AG04450 (cell line): ENCODE measurements around the gene RGL3. TPM values are rescaled to one million over a fixed set of nuclear protein-coding genes. Genes with fewer than 3 reads are reported as not detected.

Experiments
- CTCF ChIA-PET: fragments of 300-600, 350-600 bp; formaldehyde crosslinking; extraction: SDS; loops from one replicate; lab custom pipeline; 2022; ENCODE audit warnings: antibody characterized with exemption, inconsistent platforms; lab: Charles Lee
- POLR2A ChIA-PET: fragments of 350-600 bp; formaldehyde crosslinking; extraction: SDS; loops from one replicate; lab custom pipeline; 2021; ENCODE audit warnings: antibody characterized with exemption, inconsistent platforms; lab: Yijun Ruan, JAX
- DNase-seq: peaks from one replicate; pipeline ENCODE4 v3.0.0-alpha.2; 2011; ENCODE audit warnings: low read depth, low spot score
- H3K27ac ChIP-seq: one replicate; pipeline ENCODE4 v1.5.1; 2012; ENCODE audit warnings: low read depth, low read length, control low read depth
- H3K27me3 ChIP-seq: one replicate; pipeline ENCODE4 v1.6.0; 2012; ENCODE audit warnings: low read length; ENCODE audit not compliant: control insufficient read depth, insufficient read depth
- H3K4me3 ChIP-seq: 2 replicates; pipeline ENCODE4 v1.5.1; 2011; ENCODE audit warnings: mild to moderate bottlenecking, low read depth, low read length, control low read depth
- H3K9me3 ChIP-seq: 2 replicates; pipeline ENCODE4 v1.5.1; 2012; ENCODE audit warnings: low read length; ENCODE audit not compliant: control insufficient read depth, insufficient read depth
- CTCF ChIP-seq: IDR thresholded peaks from 2 replicates; pipeline ENCODE4 v1.5.1; 2011; ENCODE audit warnings: low read depth, low read length, control low read depth, inconsistent platforms
- polyA plus RNA-seq: library from polyadenylated mRNA; depleted of rRNA; stranded (reverse); fragments of >200 nt; gene quantifications from 2 replicates; pipeline ENCODE4 v1.2.3, GENCODE V29; 2011

The RGL3 gene
- polyA plus RNA-seq, 1 experiment, result 0.11 TPM

- Histone ChIP-seq H3K4me3 (no peak overlapping the region), H3K27ac (no peak overlapping the region), H3K9me3 (no peaks in the 10 kb centered on the region; the same call in 1 of the 2 replicates), H3K27me3 (no peaks in the 10 kb centered on the region)
- CTCF ChIA-PET, result interaction anchor here (1.0 to 2.1 kb wide), 2 partner anchors 10 to 16 kb away, joined by 3 to 7 read pairs; no protein-coding TSS in a partner anchor
- DNase-seq, result no peak
- no peak for TF ChIP-seq CTCF
- POLR2A ChIA-PET, result no interaction called here
Measured at GRCh38 chr19:11367528-11367927, 51.6 kb downstream of the RGL3 start.

- TF ChIP-seq CTCF, result no peak
- ChIA-PET CTCF (no interaction called here), POLR2A (no interaction called here)
- no peak for DNase-seq
- Histone ChIP-seq H3K27me3 (no peaks in the 10 kb centered on the region), H3K27ac (no peak overlapping the region), H3K4me3 (no peak overlapping the region), H3K9me3 (no peaks in the 10 kb centered on the region; the same call in 1 of the 2 replicates)
Measured at GRCh38 chr19:11365557-11366117, 53.5 kb downstream of the RGL3 start.

GRCh38 chr19:11364935-11365334 lies 54.2 kb downstream of the RGL3 start:
- TF ChIP-seq CTCF, result no peak
- no peak overlapping the region for H3K4me3 ChIP-seq
- H3K9me3 ChIP-seq, result no peaks in the 10 kb centered on the region; the same call in 1 of the 2 replicates
- H3K27me3 ChIP-seq, result no peaks in the 10 kb centered on the region
- CTCF ChIA-PET, result no interaction called here
- no peak for DNase-seq
- POLR2A ChIA-PET, result no interaction called here
- no peak overlapping the region for H3K27ac ChIP-seq

DNA sequence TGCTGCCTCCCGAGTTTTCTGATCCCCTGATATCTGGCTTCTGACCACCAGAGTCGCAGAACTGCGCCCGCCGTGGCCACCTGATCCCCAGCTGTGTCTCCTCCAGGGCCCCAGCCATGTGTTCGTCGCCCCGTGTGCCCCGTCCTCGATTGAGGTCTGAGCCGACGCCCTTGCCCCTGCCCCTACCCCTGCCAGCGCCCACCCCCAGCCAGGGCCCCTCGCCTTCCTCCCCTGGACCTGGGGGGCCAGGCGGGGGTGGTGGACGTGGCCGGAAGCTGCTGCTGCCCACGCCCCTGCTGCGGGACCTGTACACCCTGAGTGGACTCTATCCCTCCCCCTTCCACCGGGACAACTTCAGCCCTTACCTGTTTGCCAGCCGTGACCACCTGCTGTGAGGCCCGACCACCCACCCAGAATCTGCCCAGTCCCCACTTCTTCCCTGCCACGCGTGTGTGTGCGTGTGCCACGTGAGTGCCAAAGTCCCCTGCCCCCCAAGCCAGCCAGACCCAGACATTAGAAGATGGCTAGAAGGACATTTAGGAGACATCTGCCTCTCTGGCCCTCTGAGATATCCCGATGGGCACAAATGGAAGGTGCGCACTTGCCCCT lies 54.7 kb downstream of the RGL3 start:
- no peak overlapping the region for H3K4me3 ChIP-seq
- ChIA-PET CTCF (interaction anchor here (1.5 kb wide), 1 partner anchor 70 kb away, joined by 3 read pairs; no protein-coding TSS in a partner anchor), POLR2A (no interaction called here)
- H3K9me3 ChIP-seq, result no peaks in the 10 kb centered on the region; the same call in 1 of the 2 replicates
- no peaks in the 10 kb centered on the region for H3K27me3 ChIP-seq
- no peak for DNase-seq
- no peak for TF ChIP-seq CTCF
- H3K27ac ChIP-seq, result no peak overlapping the region

- Histone ChIP-seq H3K27ac (no peak overlapping the region), H3K9me3 (no peaks in the 10 kb centered on the region; the same call in 1 of the 2 replicates), H3K4me3 (no peak overlapping the region), H3K27me3 (no peaks in the 10 kb centered on the region)
- CTCF ChIA-PET, result interaction anchor here (1.5 kb wide), 1 partner anchor 70 kb away, joined by 3 read pairs; no protein-coding TSS in a partner anchor
- no peak for TF ChIP-seq CTCF
- POLR2A ChIA-PET, result no interaction called here
- DNase-seq, result no peak
Measured at GRCh38 chr19:11363881-11364280, 55.2 kb downstream of the RGL3 start.
